CD4-positive, alpha-beta memory T cell (primary cell): ENCODE data around the gene PNKD. TPM values are rescaled to one million over a fixed set of nuclear protein-coding genes. Genes with fewer than 3 reads are reported as not detected.

Experiments used
- CTCF ChIA-PET: fragments of 350-600 bp; sonication (Branson Sonifier 250); formaldehyde crosslinking; loops from one replicate; lab custom pipeline; 2021; ENCODE audit warnings: inconsistent platforms; ENCODE audit not compliant: partially characterized antibody; lab: Charles Lee
- POLR2A ChIA-PET: fragments of 350-600 bp; sonication (Branson Sonifier 250); formaldehyde crosslinking; loops from one replicate; lab custom pipeline; 2021; ENCODE audit not compliant: partially characterized antibody; lab: Charles Lee
- DNase-seq, 5 donors: peaks; one replicate each; pipeline versions ENCODE4 v3.0.0 to v3.0.0-alpha.2; 2020 to 2022; ENCODE audit warnings: mixed read lengths in 1 of 5
- H3K27ac ChIP-seq: one replicate; pipeline ENCODE4 v1.7.0; 2013; ENCODE audit warnings: low read depth, low read length
- H3K27me3 ChIP-seq: 2 replicates; pipeline ENCODE4 v1.7.0; 2013; ENCODE audit warnings: mild to moderate bottlenecking, low read length, moderate library complexity; ENCODE audit not compliant: insufficient read depth
- H3K36me3 ChIP-seq: 2 replicates; pipeline ENCODE4 v1.7.0; 2013; ENCODE audit warnings: mild to moderate bottlenecking, low read length, moderate library complexity; ENCODE audit not compliant: insufficient read depth
- H3K4me1 ChIP-seq: 2 replicates; pipeline ENCODE4 v1.7.0; 2013; ENCODE audit warnings: mild to moderate bottlenecking, low read length, moderate library complexity; ENCODE audit not compliant: insufficient read depth
- H3K4me3 ChIP-seq, 2 donors: one replicate each; pipeline ENCODE4 v1.7.0; 2013; ENCODE audit warnings: low read length in 2 of 2, mild to moderate bottlenecking in 1 of 2
- H3K9me3 ChIP-seq, 2 donors: one replicate each; pipeline ENCODE4 v1.7.0; 2013; ENCODE audit warnings: low read length in 2 of 2, control low read depth in 1 of 2; ENCODE audit not compliant: control insufficient read depth in 1 of 2
- H3K27ac Mint-ChIP-seq, 7 donors: one replicate each; pipeline ENCODE4 v1.8.0; 2020 to 2021; ENCODE audit warnings: mixed read lengths in 7 of 7, mild to moderate bottlenecking in 6 of 7, inconsistent platforms in 3 of 7, moderate library complexity in 3 of 7
- H3K27me3 Mint-ChIP-seq, 2 donors: one replicate each; pipeline ENCODE4 v1.8.0; 2020 to 2021; ENCODE audit warnings: mixed read lengths in 2 of 2
- H3K36me3 Mint-ChIP-seq, 2 donors: one replicate each; pipeline ENCODE4 v1.8.0; 2020 to 2021; ENCODE audit warnings: mixed read lengths in 2 of 2, inconsistent platforms in 1 of 2, mild to moderate bottlenecking in 1 of 2
- H3K4me1 Mint-ChIP-seq, 4 donors: one replicate each; pipeline ENCODE4 v1.8.0; 2020 to 2021; ENCODE audit warnings: mixed read lengths in 4 of 4, mild to moderate bottlenecking in 1 of 4
- H3K4me3 Mint-ChIP-seq, 8 donors: one replicate each; pipeline ENCODE4 v1.8.0; 2020 to 2021; ENCODE audit warnings: mixed read lengths in 8 of 8, mild to moderate bottlenecking in 7 of 8, moderate library complexity in 6 of 8, inconsistent platforms in 3 of 8
- H3K9me3 Mint-ChIP-seq, 8 donors: one replicate each; pipeline ENCODE4 v1.8.0; 2020 to 2021; ENCODE audit warnings: mixed read lengths in 8 of 8, mild to moderate bottlenecking in 5 of 8, inconsistent platforms in 3 of 8, moderate library complexity in 1 of 8
- intact Hi-C: fragments of 100-400 bp; cut with micrococcal nuclease; formaldehyde crosslinking; loops from one replicate; pipeline ENCODE4 v1.15.1; 2023
- polyA plus RNA-seq, 2 donors: library from polyadenylated mRNA; unstranded; fragments of 300-500 nt; fragmentation: Illumina TruSeq; gene quantifications; one replicate each; pipeline ENCODE4 v1.2.3, GENCODE V29; 2021
- total RNA-seq, 2 experiments: library from RNA; stranded (reverse); gene quantifications; one replicate each; pipeline ENCODE4 v1.2.3, GENCODE V29; 2021

PNKD gene
- total and polyA plus RNA-seq, 4 experiments from 2014 or later: 31.1 to 101 (median 59.0) TPM

- H3K4me1 Mint-ChIP-seq: peaks cover 13 to 33% (median 25%) of the 10 kb centered on the region in 4 donors
These were observed 96.5 kb downstream of the PNKD start for GRCh38 chr2:218366621-218367414.

GRCh38 chr2:218367415-218368149 is 97.3 kb downstream of the PNKD start:
- Mint-ChIP-seq H3K27me3 (no peaks in the 10 kb centered on the region), H3K27ac (peak overlapping the region; percentile 84 to 96 (median 90)), H3K9me3 (peaks cover 0 to 3% (median 0%) of the 10 kb centered on the region in 8 donors), H3K4me1 (peaks cover 13 to 33% (median 25%) of the 10 kb centered on the region in 4 donors), H3K4me3 (peak overlapping the region; percentile 74 to 89 (median 82)), H3K36me3 (no peaks in the 10 kb centered on the region)
- H3K36me3 ChIP-seq: no peaks in the 10 kb centered on the region
- ChIA-PET CTCF (interaction anchor here (0.8 to 1.5 kb wide), 7 partner anchors 11 to 96 kb away, joined by 3 to 17 read pairs (median 4); partner anchors contain the start of genes CATIP and TMBIM1), POLR2A (interaction anchor here (0.8 to 1.9 kb wide), 11 partner anchors 25 to 97 kb away, joined by 3 to 17 read pairs (median 5); partner anchors contain the start of genes AAMP, CTDSP1 and PNKD)
- peaks cover 28% of the 10 kb centered on the region for H3K4me1 ChIP-seq
- intact Hi-C loops: loop anchor here (1.0 to 5.0 kb wide), 2 partner anchors 11 to 50 kb away; partner anchors contain the start of gene CATIP
- no peaks in the 10 kb centered on the region for H3K27me3 ChIP-seq
- peak overlapping the region; percentile 42 to 60 for H3K4me3 ChIP-seq
- peaks cover 0 to 3% of the 10 kb centered on the region in 2 donors for H3K9me3 ChIP-seq
- peak overlapping the region; percentile 42 for H3K27ac ChIP-seq
- DNase-seq: peak; percentile 64 to 74 (median 71)

More at GRCh38 chr2:218366621-218367414, 96.5 kb downstream of the PNKD start:
- Mint-ChIP-seq H3K36me3 (no peaks in the 10 kb centered on the region), H3K27me3 (no peaks in the 10 kb centered on the region), H3K4me3 (peak overlapping the region; percentile 74 to 86 (median 81)), H3K27ac (peak overlapping the region; percentile 42 to 82 (median 77)), H3K9me3 (peaks cover 0 to 3% (median 0%) of the 10 kb centered on the region in 8 donors)
- peaks cover 0 to 3% of the 10 kb centered on the region in 2 donors for H3K9me3 ChIP-seq
- DNase-seq: no peak
- no peaks in the 10 kb centered on the region for H3K36me3 ChIP-seq
- peaks cover 28% of the 10 kb centered on the region for H3K4me1 ChIP-seq
- ChIA-PET POLR2A (interaction anchor here (0.8 to 1.9 kb wide), 11 partner anchors 26 to 96 kb away, joined by 3 to 17 read pairs (median 5); partner anchors contain the start of genes AAMP, CTDSP1 and PNKD), CTCF (interaction anchor here (0.7 to 1.5 kb wide), 8 partner anchors 10 to 95 kb away, joined by 3 to 17 read pairs (median 4); partner anchors contain the start of genes CATIP and TMBIM1)
- H3K4me3 ChIP-seq: peak overlapping the region in 1 of 2 donors; percentile 60
- no peaks in the 10 kb centered on the region for H3K27me3 ChIP-seq
- intact Hi-C loops: loop anchor here (1.0 to 5.0 kb wide), 2 partner anchors 11 to 50 kb away; partner anchors contain the start of gene CATIP
- peak overlapping the region; percentile 42 for H3K27ac ChIP-seq

GRCh38 chr2:218368150-218368528 is 97.8 kb downstream of the PNKD start:
- Mint-ChIP-seq H3K9me3 (peaks cover 0 to 3% (median 0%) of the 10 kb centered on the region in 8 donors), H3K36me3 (no peaks in the 10 kb centered on the region), H3K4me1 (peaks cover 13 to 33% (median 26%) of the 10 kb centered on the region in 4 donors), H3K27ac (peak overlapping the region; percentile 84 to 96 (median 90)), H3K27me3 (no peaks in the 10 kb centered on the region), H3K4me3 (peak overlapping the region; percentile 74 to 89 (median 82))
- no peaks in the 10 kb centered on the region for H3K36me3 ChIP-seq
- POLR2A ChIA-PET: interaction anchor here (1.2 to 3.6 kb wide), 9 partner anchors 25 to 98 kb away, joined by 3 to 19 read pairs (median 7); partner anchors contain the start of genes AAMP, CTDSP1 and PNKD
- peaks cover 0 to 3% of the 10 kb centered on the region in 2 donors for H3K9me3 ChIP-seq
- peaks cover 28% of the 10 kb centered on the region for H3K4me1 ChIP-seq
- no peak for DNase-seq
- H3K27ac ChIP-seq: peak overlapping the region; percentile 42
- intact Hi-C loops: loop anchor here (5.0 kb wide), 1 partner anchor 51 kb away; no protein-coding TSS in a partner anchor
- CTCF ChIA-PET: interaction anchor here (1.2 to 1.5 kb wide), 3 partner anchors 12 to 28 kb away, joined by 5 to 17 read pairs (median 5); partner anchors contain the start of gene CATIP
- peak overlapping the region; percentile 42 to 60 for H3K4me3 ChIP-seq
- no peaks in the 10 kb centered on the region for H3K27me3 ChIP-seq

- no peak for DNase-seq
- no peak overlapping the region for H3K27ac ChIP-seq
- H3K9me3 ChIP-seq: peaks cover 0 to 3% of the 10 kb centered on the region in 2 donors
- H3K4me3 ChIP-seq: no peak overlapping the region
- H3K27me3 ChIP-seq: no peaks in the 10 kb centered on the region
- Mint-ChIP-seq H3K9me3 (peaks cover 0 to 3% (median 0%) of the 10 kb centered on the region in 8 donors), H3K4me1 (peaks cover 13 to 33% (median 26%) of the 10 kb centered on the region in 4 donors), H3K4me3 (peak overlapping the region; percentile 34 to 86 (median 74)), H3K27ac (peak overlapping the region; percentile 40 to 87 (median 77)), H3K27me3 (no peaks in the 10 kb centered on the region), H3K36me3 (no peaks in the 10 kb centered on the region)
- ChIA-PET CTCF (interaction anchor here (1.0 to 1.3 kb wide), 2 partner anchors 12 to 75 kb away, joined by 3 to 5 read pairs; partner anchors contain the start of gene CATIP), POLR2A (interaction anchor here (1.3 to 3.6 kb wide), 2 partner anchors 28 to 82 kb away, joined by 3 to 19 read pairs; no protein-coding TSS in a partner anchor)
- intact Hi-C loops: loop anchor here (5.0 kb wide), 1 partner anchor 51 kb away; no protein-coding TSS in a partner anchor
- H3K4me1 ChIP-seq: peaks cover 28% of the 10 kb centered on the region
- H3K36me3 ChIP-seq: no peaks in the 10 kb centered on the region
These were observed 98.4 kb downstream of the PNKD start for GRCh38 chr2:218368621-218369153.

GRCh38 chr2:218369330-218369729 is 99.0 kb downstream of the PNKD start:
- Mint-ChIP-seq H3K4me3 (peak overlapping the region in 5 of 8 donors; percentile 42 to 58 (median 44)), H3K27ac (peak overlapping the region; percentile 40 to 90 (median 72)), H3K27me3 (no peaks in the 10 kb centered on the region), H3K36me3 (no peaks in the 10 kb centered on the region), H3K9me3 (peaks cover 0 to 3% (median 0%) of the 10 kb centered on the region in 8 donors), H3K4me1 (peaks cover 13 to 33% (median 26%) of the 10 kb centered on the region in 4 donors)
- no peak overlapping the region for H3K4me3 ChIP-seq
- ChIA-PET POLR2A (interaction anchor here (1.3 to 3.6 kb wide), 2 partner anchors 27 to 83 kb away, joined by 3 to 19 read pairs; no protein-coding TSS in a partner anchor), CTCF (interaction anchor here (1.0 to 1.3 kb wide), 3 partner anchors 13 to 76 kb away, joined by 3 to 5 read pairs (median 3); partner anchors contain the start of gene CATIP)
- intact Hi-C loops: loop anchor here (5.0 kb wide), 1 partner anchor 52 kb away; no protein-coding TSS in a partner anchor
- no peak overlapping the region for H3K27ac ChIP-seq
- peaks cover 0 to 3% of the 10 kb centered on the region in 2 donors for H3K9me3 ChIP-seq
- DNase-seq: no peak
- peaks cover 28% of the 10 kb centered on the region for H3K4me1 ChIP-seq
- no peaks in the 10 kb centered on the region for H3K36me3 ChIP-seq
- H3K27me3 ChIP-seq: no peaks in the 10 kb centered on the region
